Retinal pigment epithelial cell (primary cell): Measurements from ENCODE around the gene EML1.

Experiments
- DNase-seq: peaks from one replicate; pipeline ENCODE4 v3.0.0-alpha.2; 2010; ENCODE audit warnings: low read depth
- H3K4me3 ChIP-seq: 2 replicates; pipeline ENCODE4 v1.5.1; 2011; ENCODE audit warnings: mild to moderate bottlenecking, low read length, control low read depth, moderate library complexity
- CTCF ChIP-seq: conservative IDR thresholded peaks from 2 replicates; pipeline ENCODE4 v1.5.1; 2011; ENCODE audit warnings: low read depth, low read length, control low read depth, inconsistent platforms

EML1 gene

GRCh38 chr14:99855271-99855670, 62.1 kb downstream of the EML1 start:
- no peak for DNase-seq
- no peak overlapping the region for H3K4me3 ChIP-seq
- no peak for TF ChIP-seq CTCF

GRCh38 chr14:99857551-99857950, 64.3 kb downstream of the EML1 start:
- no peak overlapping the region for H3K4me3 ChIP-seq
- no peak for DNase-seq
- no peak for TF ChIP-seq CTCF

- no peak for TF ChIP-seq CTCF
- no peak for DNase-seq
- H3K4me3 ChIP-seq, result no peak overlapping the region
Observed at GRCh38 chr14:99860219-99860618, 67.0 kb downstream of the EML1 start.

GRCh38 chr14:99862136-99862535, 68.9 kb downstream of the EML1 start:
- no peak for TF ChIP-seq CTCF

GRCh38 chr14:99863059-99863458, 69.8 kb downstream of the EML1 start:
- no peak for DNase-seq
- H3K4me3 ChIP-seq, result no peak overlapping the region
- TF ChIP-seq CTCF, result no peak

More at GRCh38 chr14:99862136-99862535, 68.9 kb downstream of the EML1 start:
- no peak overlapping the region for H3K4me3 ChIP-seq
- no peak for DNase-seq

GRCh38 chr14:99865408-99865807, 72.2 kb downstream of the EML1 start:
- no peak overlapping the region for H3K4me3 ChIP-seq
- no peak for DNase-seq
- TF ChIP-seq CTCF, result no peak

GRCh38 chr14:99870617-99871016, 77.4 kb downstream of the EML1 start:
- no peak for TF ChIP-seq CTCF
- H3K4me3 ChIP-seq, result no peak overlapping the region
- no peak for DNase-seq
